Stimulated activated CD4-positive, alpha-beta T cell treated with anti-CD3 and anti-CD28 coated beads, Interleukin-15, amount 100 ng/mL, for 1 hour (primary cell): ENCODE data around the gene ROMO1.
"Not testable (repeated sequence)": the region's sequence is repeated elsewhere in the genome, so short reads cannot be mapped to it uniquely, and the experiment has no call there.

Experiments used
- DNase-seq, 2 donors: peaks; one replicate each; pipeline ENCODE4 v3.0.0-alpha.2; 2020; ENCODE audit warnings: low read depth in 1 of 2, low spot score in 1 of 2

The ROMO1 gene

DNA sequence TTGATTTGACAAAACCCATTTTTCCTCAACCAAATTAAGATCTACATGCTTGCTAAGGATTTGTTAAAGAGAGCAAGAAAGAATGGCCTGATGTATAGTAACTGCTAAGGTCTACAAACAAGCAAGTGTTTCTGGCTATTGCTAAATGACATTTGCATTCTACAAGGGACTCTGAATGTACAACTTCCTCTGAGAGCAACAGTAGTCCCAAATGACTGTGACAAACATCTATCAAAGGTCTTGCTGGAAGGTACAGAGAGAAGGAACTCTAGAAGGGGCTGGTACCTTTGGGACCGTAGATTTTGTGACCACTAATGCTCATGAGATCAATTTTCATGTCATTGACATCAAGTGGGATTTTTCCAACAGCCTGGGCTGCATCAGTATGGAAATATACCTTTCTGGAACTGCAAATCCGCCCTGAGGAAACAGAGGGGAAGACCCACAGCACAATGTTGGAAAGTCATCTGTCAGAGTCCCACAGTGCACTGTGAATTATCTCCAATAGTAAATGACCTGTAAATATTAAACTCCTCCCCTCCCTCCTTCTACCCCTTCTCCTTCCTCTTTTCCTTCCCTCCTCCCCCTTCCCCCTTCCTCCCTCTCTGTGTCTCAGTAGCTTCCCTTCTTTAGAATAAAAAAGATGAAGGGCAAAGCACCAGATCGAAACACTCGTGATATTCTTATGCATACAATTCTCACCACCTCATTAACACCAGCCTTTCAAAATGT is 18.6 kb upstream of the ROMO1 start:
- DNase-seq, result no peak

DNA sequence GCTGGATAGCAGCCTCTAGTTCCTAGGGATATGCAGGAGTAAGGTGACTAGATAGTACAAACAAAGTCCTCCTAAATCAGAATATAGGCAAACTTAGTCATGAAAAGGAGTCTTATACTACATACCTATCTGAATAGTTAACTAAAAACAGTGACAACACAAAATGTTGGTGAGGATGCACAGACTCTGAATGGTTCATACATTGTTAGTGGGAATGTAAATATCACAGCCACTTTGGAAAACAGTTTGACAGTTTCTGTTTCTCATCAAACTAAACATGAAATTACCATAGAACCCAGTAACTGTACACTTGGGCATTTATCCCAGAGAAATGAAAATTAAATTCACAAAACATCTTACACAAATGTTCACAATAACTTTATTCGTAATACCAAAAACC is 17.2 kb upstream of the ROMO1 start:
- DNase-seq, result no peak

DNA sequence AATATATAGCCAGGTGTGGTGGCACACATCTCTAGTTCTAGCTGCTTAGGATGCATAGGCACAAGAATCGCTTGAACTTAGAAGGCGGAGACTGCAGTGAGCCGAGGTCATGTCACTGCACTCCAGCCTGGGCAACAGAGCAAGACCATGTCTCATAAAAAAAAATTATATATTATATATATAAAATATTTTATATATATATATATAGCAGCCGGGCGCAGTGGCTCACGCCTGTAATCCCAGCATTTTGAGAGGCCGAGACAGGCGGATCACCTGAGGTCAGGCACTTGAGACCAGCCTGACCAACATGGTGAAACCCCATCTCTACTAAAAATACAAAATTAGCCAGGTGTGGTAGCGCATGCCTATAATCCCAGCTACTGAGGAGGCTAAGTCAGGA is 13.8 kb upstream of the ROMO1 start:
- DNase-seq, result not testable (repeated sequence)

DNA sequence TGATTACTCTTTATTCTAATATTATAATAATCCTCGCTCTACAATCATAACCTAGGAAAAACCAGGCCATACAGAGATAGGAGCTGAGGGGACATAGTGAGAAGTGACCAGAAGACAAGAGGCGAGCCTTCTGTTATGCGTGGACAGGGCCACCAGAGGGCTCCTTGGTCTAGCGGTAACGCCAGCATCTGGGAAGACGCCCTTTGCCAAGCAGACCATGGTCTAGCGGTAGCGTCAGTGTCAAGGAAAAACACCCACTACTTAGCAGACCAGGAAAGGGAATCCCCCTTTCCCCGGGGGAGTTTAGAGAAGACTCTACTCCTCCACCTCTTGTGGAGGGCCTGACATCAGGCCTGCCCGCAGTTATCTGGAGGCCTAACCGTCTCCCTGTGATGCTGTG is 12.3 kb upstream of the ROMO1 start:
- not testable (repeated sequence) for DNase-seq

DNA sequence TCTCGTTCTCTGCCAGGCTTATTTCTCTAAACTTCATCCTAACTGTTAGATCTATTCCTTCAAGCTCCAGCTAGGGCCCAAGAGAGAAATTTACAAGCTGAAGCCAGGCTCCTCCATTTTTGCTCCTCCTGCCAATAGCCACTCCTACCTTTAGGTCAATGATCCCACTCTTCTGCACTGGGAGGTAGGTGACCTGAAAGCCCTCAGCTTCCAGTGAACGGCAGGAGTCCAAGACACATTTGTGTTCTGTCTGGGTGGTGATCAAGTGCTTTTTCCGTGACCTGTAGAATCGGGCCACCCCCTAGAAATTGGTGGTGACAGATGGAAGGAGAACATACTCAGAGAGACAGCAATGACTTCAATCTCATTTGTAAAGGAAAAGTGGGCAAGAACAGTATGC is 8.9 kb upstream of the ROMO1 start:
- no peak for DNase-seq

DNA sequence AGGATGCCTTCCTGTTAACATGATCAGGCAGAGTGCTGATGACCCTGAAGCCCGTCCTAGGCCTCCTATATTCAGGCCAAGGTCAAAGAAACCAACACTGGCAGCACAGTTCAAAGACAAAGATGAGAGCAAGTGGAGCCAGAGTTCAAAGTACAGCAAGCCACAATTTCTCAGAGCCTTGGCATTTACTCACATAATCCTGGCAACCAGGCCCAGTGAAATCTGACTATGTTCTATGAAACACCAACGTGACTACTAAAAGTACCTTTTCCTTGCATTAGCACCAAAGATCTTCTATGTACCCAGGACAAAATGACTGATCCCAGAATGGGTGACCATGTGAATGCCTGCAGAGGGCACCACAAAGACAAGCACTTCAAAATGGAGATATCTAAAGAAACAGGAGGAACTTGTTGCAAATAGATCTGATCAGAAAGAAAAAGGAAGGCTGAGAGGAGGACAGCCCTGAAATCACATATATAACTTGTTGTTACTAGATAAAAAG is 3.9 kb upstream of the ROMO1 start:
- no peak for DNase-seq

DNA sequence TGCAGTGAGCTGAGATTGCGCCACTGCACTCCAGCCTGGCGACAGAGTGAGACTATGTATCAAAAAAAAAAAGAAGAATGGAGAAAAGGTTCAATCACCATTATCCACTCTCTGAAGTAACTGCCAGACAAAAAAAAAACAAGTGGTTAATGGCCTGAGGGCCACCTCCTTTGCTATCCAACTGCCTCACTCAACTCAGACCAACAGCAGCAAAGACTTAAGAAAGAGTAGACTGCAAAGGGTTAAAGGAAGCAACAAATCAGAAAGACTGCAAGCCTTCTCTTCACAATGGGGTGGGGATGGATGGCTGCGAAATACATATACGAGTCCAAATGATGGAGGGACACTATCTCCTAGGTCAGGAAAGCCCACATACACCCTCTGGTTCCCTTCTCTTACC is 3.2 kb upstream of the ROMO1 start:
- no peak for DNase-seq

DNA sequence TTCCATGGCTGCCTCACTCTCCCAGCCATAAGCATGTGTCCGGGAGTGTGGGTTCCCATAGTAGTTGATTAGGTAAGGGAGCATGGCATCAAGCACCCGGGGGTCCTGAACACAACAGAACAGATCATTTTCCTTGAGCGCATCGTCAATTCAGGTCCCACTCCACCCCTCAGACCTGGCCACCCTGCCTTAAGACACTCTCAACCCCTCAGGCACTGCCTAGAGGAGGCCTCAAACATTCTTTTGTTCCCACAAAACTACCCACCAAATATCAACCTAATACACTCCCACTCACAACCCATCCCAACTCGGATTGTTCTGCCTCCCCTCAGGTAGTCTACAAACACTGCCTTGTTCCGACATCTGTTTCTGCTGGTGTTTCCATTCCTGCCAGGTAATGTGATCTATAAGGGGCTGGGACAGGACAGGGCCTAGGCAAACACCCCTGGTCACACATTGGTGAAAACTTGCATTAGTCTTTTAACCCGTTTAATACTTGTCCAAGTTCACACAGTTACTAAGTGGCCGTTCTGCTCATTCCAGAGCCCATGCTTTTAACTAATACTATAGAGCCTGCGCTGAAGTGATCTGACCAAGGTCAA is 1.4 kb upstream of the ROMO1 start:
- DNase-seq, result no peak

DNA sequence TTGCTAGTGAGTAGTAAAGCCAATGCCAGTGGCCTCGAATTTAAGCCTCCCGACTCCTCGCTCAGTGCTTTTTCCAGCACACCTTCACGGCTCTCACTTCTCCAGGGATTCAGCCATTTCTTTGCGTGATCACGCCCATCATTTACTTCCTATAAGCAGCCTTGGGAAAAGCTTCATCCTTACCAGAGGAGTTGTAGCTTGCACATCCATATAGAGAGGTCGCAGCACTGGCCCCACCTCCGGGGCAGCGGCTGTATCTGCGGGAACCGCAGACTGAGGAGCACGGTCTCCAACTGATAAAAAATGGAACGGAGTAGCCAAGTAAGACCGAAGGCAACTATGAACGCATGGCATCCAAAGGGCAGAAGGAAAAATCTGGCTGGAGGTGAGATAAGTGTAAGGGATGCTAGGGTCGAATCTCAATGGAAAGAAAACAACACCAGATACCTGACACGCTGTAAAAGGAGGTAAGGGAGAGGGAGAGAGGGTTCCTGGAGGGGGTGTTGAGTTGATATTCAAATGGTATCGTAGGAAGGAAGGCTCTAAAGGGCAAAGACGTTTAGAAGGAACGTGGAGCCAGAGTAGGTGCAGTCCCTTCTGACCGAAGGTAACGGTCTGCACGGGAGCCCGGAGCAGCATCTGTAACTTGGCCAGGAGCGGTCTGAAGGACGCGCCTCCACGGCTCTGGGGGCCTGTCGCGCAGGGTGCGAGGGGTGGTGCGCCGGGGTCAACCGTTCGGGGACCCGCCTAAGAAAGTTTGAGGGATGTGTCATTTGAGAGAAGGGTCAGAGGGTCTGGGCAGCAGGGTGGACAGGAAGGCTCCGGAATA is 693 bp upstream of the ROMO1 start:
- no peak for DNase-seq

DNA sequence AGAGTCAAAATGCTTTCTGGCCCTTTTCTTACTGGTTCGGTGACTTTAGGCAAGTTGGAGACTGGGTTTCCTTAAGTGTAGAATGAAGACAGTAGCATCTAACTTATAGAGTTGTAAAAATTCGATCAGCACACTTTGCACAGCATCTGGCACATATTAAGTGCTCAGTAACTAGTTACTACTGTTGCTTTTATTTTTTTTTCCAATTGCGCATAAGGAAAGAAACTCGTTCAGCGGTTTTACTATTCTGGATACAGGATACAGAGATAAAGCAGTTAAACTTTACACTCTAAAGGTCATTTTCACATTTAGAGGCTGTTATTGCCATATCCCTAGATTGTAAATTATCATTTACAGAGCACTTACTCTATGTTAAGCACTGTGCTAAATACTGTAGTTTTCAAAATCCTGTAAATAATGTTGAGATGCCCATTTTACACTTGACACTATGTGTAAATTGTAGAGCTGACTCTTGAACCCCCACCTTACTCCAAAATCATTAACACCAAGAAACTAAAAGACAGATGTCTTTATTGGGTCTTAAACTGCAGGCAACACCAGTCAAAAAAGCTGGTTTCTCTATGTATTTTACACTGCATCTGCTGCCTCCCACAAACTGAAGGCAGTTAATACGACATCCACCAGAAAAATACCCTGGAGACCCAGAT is 886 bp downstream of the ROMO1 start:
- DNase-seq, result no peak

DNA sequence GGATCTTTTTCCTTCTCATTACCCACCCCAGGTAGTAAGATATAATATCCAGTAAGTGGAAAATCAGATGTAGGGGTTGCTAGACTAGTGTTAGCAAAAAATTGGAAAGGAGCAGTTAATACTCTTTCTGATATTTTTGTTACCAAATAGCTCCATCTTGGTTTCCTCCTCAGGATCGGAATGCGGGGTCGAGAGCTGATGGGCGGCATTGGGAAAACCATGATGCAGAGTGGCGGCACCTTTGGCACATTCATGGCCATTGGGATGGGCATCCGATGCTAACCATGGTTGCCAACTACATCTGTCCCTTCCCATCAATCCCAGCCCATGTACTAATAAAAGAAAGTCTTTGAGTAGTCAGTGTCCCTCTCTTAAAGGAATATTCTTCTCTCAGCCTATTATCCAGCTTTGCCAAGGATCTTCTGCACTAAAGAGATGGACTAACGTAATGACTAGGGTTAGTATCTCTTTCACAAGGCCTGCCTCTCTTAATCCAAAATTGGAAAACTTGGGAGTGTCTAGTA is 1.5 kb downstream of the ROMO1 start:
- no peak for DNase-seq

DNA sequence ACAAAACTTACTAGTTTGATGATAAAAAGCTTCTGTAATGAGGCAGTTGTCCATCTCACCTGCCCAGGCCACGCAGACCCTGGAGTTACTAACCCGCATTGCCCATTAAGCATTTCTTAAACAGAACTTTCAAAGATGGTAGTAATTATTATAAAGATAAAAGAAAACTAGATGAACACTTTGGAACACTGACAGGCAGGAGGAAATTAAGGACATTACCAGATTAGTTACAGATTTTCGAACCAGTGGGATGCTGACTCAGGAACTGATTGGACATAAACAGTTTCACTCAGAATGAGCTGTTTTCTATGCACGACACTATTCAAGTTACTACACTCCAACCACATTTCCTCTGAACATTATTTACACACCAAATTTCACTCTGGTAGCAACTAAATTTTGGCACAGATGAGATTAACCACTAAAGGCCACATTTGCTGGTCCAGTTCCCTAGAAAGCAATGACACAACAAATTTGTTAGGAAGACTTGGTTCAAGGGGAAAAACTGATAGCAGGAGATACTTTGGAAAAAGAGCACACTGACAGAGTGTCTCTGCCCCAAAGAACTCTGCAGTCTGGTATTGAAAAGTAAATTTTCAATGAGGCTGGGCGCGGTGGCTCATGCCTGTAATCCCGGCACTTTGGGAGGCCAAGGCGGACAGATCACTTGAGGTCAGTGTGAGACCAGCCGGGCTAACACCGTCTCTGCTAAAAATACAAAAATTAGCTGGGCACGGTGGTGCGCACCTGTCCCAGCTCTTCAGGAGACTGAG is 3.0 kb downstream of the ROMO1 start:
- DNase-seq, result no peak

DNA sequence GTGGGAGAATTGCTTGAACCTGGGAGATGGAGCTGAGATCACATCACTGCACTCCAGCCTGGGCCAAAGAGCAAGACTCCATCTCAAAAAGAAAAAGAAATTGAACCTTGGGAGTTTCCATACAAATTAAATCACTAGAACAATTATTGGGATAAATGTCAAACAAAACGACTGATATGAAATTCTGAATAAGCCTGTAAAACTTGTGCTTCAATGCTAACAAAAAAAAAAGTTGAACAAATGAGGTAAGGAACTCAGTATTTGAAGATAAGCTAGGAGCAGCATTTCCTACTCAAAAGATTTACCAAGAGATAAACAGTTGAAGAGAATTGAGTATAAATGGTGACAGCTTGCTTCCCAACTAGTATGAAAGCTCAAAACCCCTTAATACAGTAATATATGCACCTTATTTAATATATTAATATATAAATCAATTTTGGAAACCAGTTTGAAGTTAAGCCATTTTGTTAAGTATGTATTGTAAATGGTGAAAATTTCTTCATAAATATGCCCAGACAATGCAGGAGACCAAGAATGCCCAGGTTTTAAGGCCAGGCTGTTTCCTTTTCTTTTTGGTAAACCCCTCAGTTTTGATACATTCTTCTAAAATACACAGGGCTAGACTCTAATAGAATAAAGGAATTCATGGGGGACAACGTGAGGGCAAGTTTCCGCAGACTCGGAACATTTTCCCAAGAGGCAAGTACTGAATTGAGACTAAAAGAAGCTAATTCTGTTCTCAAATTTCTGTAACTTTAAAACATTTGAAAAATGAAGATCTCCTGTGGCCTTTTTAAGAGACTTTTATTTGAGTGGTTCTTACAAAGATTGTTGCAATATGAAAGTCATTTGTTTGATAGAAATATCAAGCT is 3.9 kb downstream of the ROMO1 start:
- DNase-seq, result no peak

DNA sequence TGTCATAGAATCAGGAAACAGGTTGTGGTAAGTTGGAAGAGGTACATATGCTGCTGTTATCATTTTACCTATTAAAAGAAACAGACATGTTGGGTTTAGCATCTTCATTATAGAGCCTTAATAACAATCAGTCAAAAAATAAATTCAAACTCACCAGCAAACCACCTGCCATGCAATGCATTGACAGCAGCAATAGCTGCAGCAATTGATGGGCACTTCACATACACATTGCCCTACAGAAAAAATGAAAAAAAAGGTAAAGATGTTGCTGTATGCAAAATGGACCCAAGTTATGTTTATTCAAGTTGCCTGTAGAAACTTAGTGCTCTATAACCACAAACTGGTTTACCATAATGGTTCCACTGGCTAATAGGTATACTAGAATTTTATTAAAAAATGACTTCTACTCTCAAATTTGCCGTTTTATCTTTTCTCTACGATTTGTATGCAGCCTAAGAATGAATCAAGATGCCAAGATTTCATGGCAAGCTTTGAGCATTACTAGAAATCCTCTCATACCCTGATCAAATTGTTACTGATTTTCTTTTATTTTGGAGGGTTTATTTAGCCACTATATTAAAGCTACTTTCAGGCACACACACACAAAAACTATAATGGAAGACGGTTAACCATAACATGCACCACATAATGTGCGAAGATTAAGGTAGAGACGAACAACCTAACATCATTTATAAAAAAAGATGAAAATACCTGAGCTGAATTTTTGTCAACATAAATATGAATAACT is 5.5 kb downstream of the ROMO1 start:
- DNase-seq, result no peak

DNA sequence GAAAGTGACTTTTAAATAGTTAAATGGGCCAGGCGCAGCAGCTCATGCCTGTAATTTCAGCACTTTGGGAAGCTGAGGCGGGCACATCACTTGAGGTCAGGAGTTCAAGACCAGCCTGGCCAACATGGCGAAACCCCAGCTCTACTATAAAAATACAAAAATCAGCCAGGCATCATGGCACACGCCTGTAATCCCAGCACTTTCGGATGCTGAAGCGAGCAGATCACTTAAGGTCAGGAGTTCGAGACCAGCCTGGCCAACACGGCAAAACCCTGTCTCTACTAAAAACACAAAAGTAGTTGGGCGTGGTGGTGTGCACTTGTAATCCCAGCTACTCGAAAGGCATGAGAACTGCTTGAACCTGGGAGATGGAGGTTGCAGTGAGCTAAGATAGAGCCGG is 6.7 kb downstream of the ROMO1 start:
- DNase-seq, result not testable (repeated sequence)

DNA sequence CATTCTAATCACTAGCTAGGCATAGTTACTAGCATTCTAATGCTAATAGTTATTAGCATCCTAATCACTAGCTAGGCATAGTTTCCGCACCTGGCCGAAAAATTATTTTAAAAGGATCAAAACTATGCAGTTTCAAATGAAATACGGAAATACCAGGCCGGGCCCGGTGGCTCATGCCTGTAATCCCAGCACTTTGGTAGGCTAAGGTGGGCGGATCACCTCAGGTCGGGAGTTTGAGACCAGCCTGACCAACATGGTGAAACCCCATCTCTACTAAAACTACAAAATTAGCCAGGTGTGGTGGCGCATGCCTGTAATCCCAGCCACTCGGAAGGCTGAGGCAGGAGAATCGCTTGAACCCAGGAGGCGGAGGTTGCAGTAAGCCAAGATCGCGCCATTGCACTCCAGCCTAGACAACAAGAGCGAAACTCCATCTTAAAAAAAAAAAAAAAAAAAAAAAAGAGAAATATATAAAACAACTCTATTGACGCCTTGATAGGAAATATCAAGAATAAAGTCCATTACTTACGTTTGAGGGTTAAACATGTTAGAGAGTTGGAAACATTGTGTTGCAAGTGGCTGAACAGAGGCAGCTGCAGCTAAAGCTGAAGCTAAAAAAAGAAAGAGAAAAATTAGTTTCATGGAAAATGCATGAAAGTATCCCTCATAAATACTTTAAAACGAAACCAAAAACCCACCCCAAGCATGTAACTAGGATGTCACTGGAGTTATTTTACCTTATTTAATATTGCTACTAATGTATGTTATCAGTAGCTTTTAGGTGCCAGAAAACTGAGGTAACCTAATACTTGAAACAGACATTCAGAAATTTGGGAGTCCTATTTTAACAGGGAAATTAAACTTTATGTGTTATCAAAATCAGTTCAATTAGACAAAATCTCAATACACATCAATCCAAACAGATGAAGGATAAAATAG is 7.7 kb downstream of the ROMO1 start:
- DNase-seq, result not testable (repeated sequence)

DNA sequence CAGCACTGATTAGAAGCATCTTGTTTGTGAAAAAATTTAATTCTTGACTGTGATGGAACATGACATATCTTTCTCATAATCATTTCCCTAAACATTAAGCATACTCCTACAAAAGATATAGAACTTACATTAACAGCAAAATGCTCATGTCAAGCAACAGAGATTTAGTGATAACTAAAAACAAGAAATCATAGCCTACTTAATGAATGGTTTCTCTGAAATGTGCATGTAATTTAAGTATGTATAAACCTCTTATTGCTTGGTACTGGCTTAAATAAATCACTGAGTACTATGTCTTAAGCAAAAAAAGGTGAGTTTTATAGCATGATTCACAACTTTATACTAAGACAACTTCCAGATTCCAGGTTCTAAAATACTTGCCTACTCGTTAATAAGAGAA is 9.3 kb downstream of the ROMO1 start:
- DNase-seq, result no peak

DNA sequence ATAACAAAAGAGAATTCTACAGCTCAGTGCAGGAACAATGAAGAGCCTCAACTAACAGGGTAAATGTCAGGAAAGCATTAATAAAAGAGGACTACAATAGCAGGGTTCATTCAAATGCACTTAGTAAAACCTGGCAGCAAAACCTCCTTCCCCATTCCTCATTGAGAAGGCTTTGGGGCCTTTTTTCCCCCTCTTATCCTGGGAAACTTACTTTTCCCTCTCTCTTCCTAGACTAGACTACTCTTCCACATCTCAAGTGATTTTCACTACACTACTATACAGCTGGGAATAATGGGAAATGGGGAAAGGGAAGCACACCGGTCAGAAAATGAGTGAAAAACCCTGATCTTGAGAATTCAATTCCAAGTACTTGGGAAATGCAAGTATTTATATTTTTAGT is 10.1 kb downstream of the ROMO1 start:
- DNase-seq, result no peak
